GM12878 (cell line): ENCODE data around the gene CFAP58. TPM values are rescaled to one million over a fixed set of nuclear protein-coding genes. Genes with fewer than 3 reads are reported as not detected.
A peak's percentile ranks its signal among the peaks of the same experiment; 100 is the strongest.

ENCODE experiments used
- ATAC-seq: fragments of 200-7000 bp; cut with Tn5 transposase; 3 replicates; pipeline ENCODE4 v1.9.1; 2020; ENCODE audit warnings: mild to moderate bottlenecking, moderate library complexity
- BruUV-seq: library from RNA; stranded (reverse); fragments of 400-500 nt; replicated peaks from 2 replicates; lab custom pipeline; 2021; lab: Mats Ljungman, UMichigan
- CTCF ChIA-PET: fragments of 300-600 bp; sonication (Branson Sonifier 250); formaldehyde crosslinking; extraction: SDS; loops from one replicate; lab custom pipeline; 2021; ENCODE audit warnings: inconsistent platforms; lab: Yijun Ruan, JAX
- POLR2A ChIA-PET: fragments of 350-600 bp; formaldehyde crosslinking; extraction: SDS; loops from one replicate; lab custom pipeline; 2021; ENCODE audit warnings: inconsistent platforms; lab: Charles Lee
- RAD21 ChIA-PET: fragments of 300-600 bp; sonication (Branson Sonifier 250); formaldehyde crosslinking; loops from one replicate; lab custom pipeline; 2023; ENCODE audit warnings: antibody characterized with exemption; ENCODE audit not compliant: unreplicated experiment; lab: Charles Lee
- SMC1A ChIA-PET: fragments of 300-600 bp; sonication (Branson Sonifier 250); formaldehyde crosslinking; loops from one replicate; lab custom pipeline; 2023; ENCODE audit not compliant: unreplicated experiment, uncharacterized antibody; lab: Charles Lee
- DNase-seq: peaks from one replicate; pipeline ENCODE4 v3.0.0-alpha.2; 2011; ENCODE audit warnings: low read depth, low spot score
- FAIRE-seq: peaks from 3 replicates; lab custom pipeline; 2011; peaks lifted over from hg19 to GRCh38; lab: Jason Lieb, UNC
- H2AFZ ChIP-seq: 2 replicates; pipeline ENCODE4 v1.6.0; 2011; ENCODE audit warnings: low read depth, low read length, control low read depth; ENCODE audit not compliant: control insufficient read depth
- H3K27ac ChIP-seq: 2 replicates; pipeline ENCODE4 v1.5.1; 2011; ENCODE audit warnings: control low read depth; ENCODE audit not compliant: control insufficient read depth, insufficient read depth
- H3K27me3 ChIP-seq, 2 experiments: replicated peaks in 1 of 2; 2 replicates each; pipeline versions ENCODE4 v1.6.0 to v1.6.1; 2011; ENCODE audit warnings: low read length in 1 of 2; ENCODE audit not compliant: control insufficient read depth in 2 of 2, insufficient read depth in 2 of 2
- H3K36me3 ChIP-seq, 2 experiments: 2 replicates each; pipeline ENCODE4 v1.5.1; 2011; ENCODE audit warnings: low read length in 1 of 2; ENCODE audit not compliant: control insufficient read depth in 2 of 2, insufficient read depth in 2 of 2
- H3K4me1 ChIP-seq: 2 replicates; pipeline ENCODE4 v1.6.1; 2011; ENCODE audit warnings: mild to moderate bottlenecking, low read length, moderate library complexity, mixed read lengths; ENCODE audit not compliant: control insufficient read depth, insufficient read depth
- H3K4me2 ChIP-seq: 2 replicates; pipeline ENCODE4 v1.6.0; 2011; ENCODE audit warnings: control low read depth; ENCODE audit not compliant: control insufficient read depth, insufficient read depth
- H3K4me3 ChIP-seq: fragments of 200-600 bp; sonication (generic); 2 replicates; pipeline ENCODE4 v1.5.1; 2016
- H3K79me2 ChIP-seq: 2 replicates; pipeline ENCODE4 v1.6.0; 2011; ENCODE audit warnings: low read length; ENCODE audit not compliant: control insufficient read depth, insufficient read depth
- H3K9ac ChIP-seq: 2 replicates; pipeline ENCODE4 v1.8.0; 2011; ENCODE audit warnings: low read length, control low read depth, mixed read lengths; ENCODE audit not compliant: control insufficient read depth, insufficient read depth
- H3K9me3 ChIP-seq: replicated peaks from 3 replicates; pipeline ENCODE4 v1.5.1; 2011; ENCODE audit warnings: mild to moderate bottlenecking, low read length; ENCODE audit not compliant: control insufficient read depth, insufficient read depth
- H4K20me1 ChIP-seq: 2 replicates; pipeline ENCODE4 v1.6.0; 2011; ENCODE audit not compliant: control insufficient read depth, insufficient read depth
- ATF7 ChIP-seq: fragments of 450-650 bp; IDR thresholded peaks from 2 replicates; pipeline ENCODE4 v1.6.1; 2016; ENCODE audit warnings: low read depth, mild to moderate bottlenecking
- LARP7 ChIP-seq: fragments of 450-650 bp; IDR thresholded peaks from 2 replicates; pipeline ENCODE4 v1.6.1; 2017; ENCODE audit warnings: mild to moderate bottlenecking
- POLR2A ChIP-seq: IDR thresholded peaks from 2 replicates; pipeline ENCODE4 v1.6.1; 2011; ENCODE audit warnings: low read depth, mild to moderate bottlenecking, low read length
- POU2F2 ChIP-seq: IDR thresholded peaks from 3 replicates; pipeline ENCODE4 v1.6.1; 2011; ENCODE audit warnings: low read depth, mild to moderate bottlenecking, low read length, borderline replicate concordance
- RUNX3 ChIP-seq: IDR thresholded peaks from 2 replicates; pipeline ENCODE4 v1.6.1; 2012; ENCODE audit warnings: low read length, inconsistent platforms
- SUPT20H ChIP-seq: IDR thresholded peaks from 2 replicates; pipeline ENCODE4 v1.6.1; 2011; ENCODE audit warnings: low read depth, mild to moderate bottlenecking, low read length, moderate library complexity, borderline replicate concordance; ENCODE audit not compliant: control insufficient read depth
- SUZ12 ChIP-seq: fragments of 200-600 bp; sonication (generic); IDR thresholded peaks from one replicate; pipeline ENCODE4 v1.6.1; 2018; ENCODE audit warnings: antibody characterized with exemption, mild to moderate bottlenecking; ENCODE audit not compliant: unreplicated experiment
- TCF3 ChIP-seq: IDR thresholded peaks from 2 replicates; pipeline ENCODE4 v1.6.1; 2012; ENCODE audit warnings: low read depth, mild to moderate bottlenecking, low read length, borderline replicate concordance; ENCODE audit not compliant: insufficient read depth
- ZSCAN29 ChIP-seq: fragments of 450-650 bp; IDR thresholded peaks from 2 replicates; pipeline ENCODE4 v1.6.1; 2017; ENCODE audit warnings: mild to moderate bottlenecking, moderate library complexity
- WGBS: methylation state at CpG from one replicate; pipeline ENCODE4 v1.1.6; 2016; ENCODE audit warnings: low lambda C conversion rate; ENCODE audit not compliant: insufficient replicate concordance, insufficient coverage; ENCODE audit errors: missing lambda C conversion rate; 5-methylcytosine and 5-hydroxymethylcytosine counted together
- in situ Hi-C: fragments of 300-500 bp; cut with MboI; formaldehyde crosslinking; loops from 9 replicates; pipeline ENCODE4 v1.14.3; 2018; ENCODE audit warnings: mixed read lengths
- intact Hi-C: fragments of 100-400 bp; cut with micrococcal nuclease; formaldehyde crosslinking; loops from one replicate; pipeline ENCODE4 v1.14.2; 2022; ENCODE audit not compliant: unreplicated experiment
- polyA plus RNA-seq, 11 experiments: library from polyadenylated mRNA; depleted of rRNA in 4 of 11; unstranded in 6 of 11; stranded (reverse) in 5 of 11; fragments of >200 nt; fragmentation: Nextera tagmentation in 4 of 11; fragmentation: Illumina TruSeq in 1 of 11; extraction: Ambion mirVana in 4 of 11; extraction: Trizol in 1 of 11; gene quantifications; 1 replicate in 1 of 11; 2 replicates in 10 of 11; pipeline versions ENCODE4 v1.2.1 to v1.2.3, GENCODE V29; 2011 to 2016; ENCODE audit warnings: inconsistent platforms in 2 of 11, missing spikeins in 2 of 11, low read depth in 1 of 11
- total RNA-seq, 4 experiments: library from RNA; depleted of rRNA in 3 of 4; stranded (reverse); fragments of >200 nt in 3 of 4; fragmentation: Illumina TruSeq in 1 of 4; extraction: Trizol in 1 of 4; gene quantifications; 2 replicates each; pipeline versions ENCODE4 v1.2.1 to v1.2.3, GENCODE V29; 2013 to 2021

The CFAP58 gene
- total and polyA plus RNA-seq, 10 of the 15 experiments (the other 5 are each of a cell fraction or from before 2014, with no cell fraction given) = 0.03 to 0.35 (median 0.21) TPM

GRCh38 chr10:104480797-104481196, 127.2 kb downstream of the CFAP58 start:
- Histone ChIP-seq H3K4me2 (no peak overlapping the region), H3K27me3 (no peaks in the 10 kb centered on the region; a peak in 1 of 4 replicates), H2AFZ (no peak overlapping the region), H3K27ac (no peak overlapping the region), H3K4me3 (no peak overlapping the region), H4K20me1 (no peaks in the 10 kb centered on the region), H3K9me3 (no peaks in the 10 kb centered on the region), H3K36me3 (no peaks in the 10 kb centered on the region), H3K79me2 (no peaks in the 10 kb centered on the region), H3K4me1 (no peaks in the 10 kb centered on the region), H3K9ac (no peak overlapping the region)
- no TSS peak for BruUV-seq
- SMC1A ChIA-PET = no interaction called here
- POLR2A ChIA-PET = no interaction called here
- intact Hi-C loops = loop anchor here (10.0 kb wide), 1 partner anchor 186 kb away; no protein-coding TSS in a partner anchor
- ATAC-seq (no peak), FAIRE-seq (no peak), DNase-seq (no peak)
- no peak for TF ChIP-seq TCF3
- TF ChIP-seq ZSCAN29 = no peak
- TF ChIP-seq POLR2A = no peak
- TF ChIP-seq SUPT20H = no peak
- no peak for TF ChIP-seq ATF7
- no peak for TF ChIP-seq POU2F2
- no peak for TF ChIP-seq LARP7
- in situ Hi-C loops = no loop called here
- CTCF ChIA-PET = no interaction called here
- RAD21 ChIA-PET = no interaction called here
- 0% methylated on average over 3 of the region's 3 CpGs for WGBS

GRCh38 chr10:104483582-104483981, 129.9 kb downstream of the CFAP58 start:
- Histone ChIP-seq H3K36me3 (no peaks in the 10 kb centered on the region), H3K9me3 (no peaks in the 10 kb centered on the region), H2AFZ (no peak overlapping the region), H3K9ac (no peak overlapping the region), H3K27me3 (no peaks in the 10 kb centered on the region; a peak in 1 of 4 replicates), H3K4me2 (no peak overlapping the region), H3K4me1 (no peaks in the 10 kb centered on the region), H4K20me1 (0 out of 2 replicates have a peak, but pooled peaks cover 2% of the 10 kb centered on the region), H3K27ac (no peak overlapping the region), H3K4me3 (no peak overlapping the region), H3K79me2 (no peaks in the 10 kb centered on the region)
- 29% methylated on average over 6 of the region's 6 CpGs for WGBS
- ChIA-PET CTCF (no interaction called here), RAD21 (no interaction called here), SMC1A (no interaction called here), POLR2A (no interaction called here)
- BruUV-seq = no TSS peak
- FAIRE-seq = no peak
- intact Hi-C loops (loop anchor here (10.0 kb wide), 1 partner anchor 189 kb away; no protein-coding TSS in a partner anchor), in situ Hi-C loops (no loop called here)
- ATAC-seq = peak; percentile 48
- no peak for DNase-seq
- TF ChIP-seq RUNX3 (0 out of 2 replicates have a peak, but pooled peaks have one; percentile 9), SUZ12 (no peak)
